ENCODE data around the gene HDAC4. TPM values are rescaled to one million over a fixed set of nuclear protein-coding genes. Genes with fewer than 3 reads are reported as not detected.

HDAC4 gene
- polyA plus RNA-seq, 1 donor, result 20.2 TPM

- DNase-seq, result no peak
Measured at GRCh38 chr2:239279508-239280295, 121.1 kb downstream of the HDAC4 start.

GRCh38 chr2:239278941-239279365 lies 121.9 kb downstream of the HDAC4 start:
- no peak for DNase-seq

GRCh38 chr2:239278361-239278760 lies 122.5 kb downstream of the HDAC4 start:
- no peak for DNase-seq

- no peak for DNase-seq
Measured at GRCh38 chr2:239277401-239278085, 123.3 kb downstream of the HDAC4 start.

- DNase-seq, result no peak
Measured at GRCh38 chr2:239276851-239277250, 124.0 kb downstream of the HDAC4 start.

- DNase-seq, result no peak
Measured at GRCh38 chr2:239275847-239276831, 124.7 kb downstream of the HDAC4 start.

GRCh38 chr2:239275044-239275685 lies 125.7 kb downstream of the HDAC4 start:
- DNase-seq, result no peak

GRCh38 chr2:239274391-239275043 lies 126.3 kb downstream of the HDAC4 start:
- no peak for DNase-seq

- no peak for DNase-seq
Measured at GRCh38 chr2:239273280-239274234, 127.3 kb downstream of the HDAC4 start.

GRCh38 chr2:239272626-239273025 lies 128.2 kb downstream of the HDAC4 start:
- no peak for DNase-seq

- DNase-seq, result no peak
Measured at GRCh38 chr2:239271882-239272281, 128.9 kb downstream of the HDAC4 start.

GRCh38 chr2:239271471-239271870 lies 129.3 kb downstream of the HDAC4 start:
- DNase-seq, result no peak

- DNase-seq, result no peak
Measured at GRCh38 chr2:239269916-239270315, 130.9 kb downstream of the HDAC4 start.

- no peak for DNase-seq
Measured at GRCh38 chr2:239269173-239269885, 131.5 kb downstream of the HDAC4 start.

GRCh38 chr2:239268549-239268948 lies 132.3 kb downstream of the HDAC4 start:
- DNase-seq, result no peak

- DNase-seq, result no peak
Measured at GRCh38 chr2:239268082-239268481, 132.7 kb downstream of the HDAC4 start.

- DNase-seq, result no peak
Measured at GRCh38 chr2:239267288-239267951, 133.4 kb downstream of the HDAC4 start.

GRCh38 chr2:239266779-239267287 lies 134.0 kb downstream of the HDAC4 start:
- DNase-seq, result no peak

- no peak for DNase-seq
Measured at GRCh38 chr2:239266434-239266766, 134.4 kb downstream of the HDAC4 start.

All from hindlimb muscle (tissue), 1 donor.